HepG2 (cell line): ENCODE measurements around the gene CD300LF.

ENCODE experiments used
- JUN ChIP-seq: sonication (generic); formaldehyde crosslinking; IDR thresholded peaks from 2 replicates; pipeline ENCODE4 v1.4.0; 2020; ENCODE audit warnings: mild to moderate bottlenecking, missing genetic modification reagents
- POLR2AphosphoS5 ChIP-seq: IDR thresholded peaks from 2 replicates; pipeline ENCODE4 v1.6.1; 2012; ENCODE audit warnings: low read depth, low read length
- TCF12 ChIP-seq, 2 experiments: fragments of 450-650 bp in 1 of 2; sonication (generic) in 1 of 2; formaldehyde crosslinking in 1 of 2; IDR thresholded peaks; 2 replicates each; pipeline versions ENCODE4 v1.6.1 to v1.8.0; 2017 to 2022; ENCODE audit warnings: antibody characterized with exemption in 1 of 2, mild to moderate bottlenecking in 1 of 2, missing genetic modification reagents in 1 of 2, moderate library complexity in 1 of 2
- ZSCAN5A ChIP-seq: sonication (generic); formaldehyde crosslinking; IDR thresholded peaks from 2 replicates; pipeline ENCODE4 v1.8.0; 2022; ENCODE audit warnings: mild to moderate bottlenecking, missing genetic modification reagents, borderline replicate concordance
- TF ChIP-seq, protein P1 (sequence below): sonication (generic); formaldehyde crosslinking; IDR thresholded peaks from 2 replicates; pipeline ENCODE4 v1.5.0; 2020; ENCODE audit warnings: mild to moderate bottlenecking, missing genetic modification reagents, moderate library complexity

GRCh38 chr17:74663561-74663960, 49.2 kb downstream of the CD300LF start:
- TF ChIP-seq, protein P1, sequence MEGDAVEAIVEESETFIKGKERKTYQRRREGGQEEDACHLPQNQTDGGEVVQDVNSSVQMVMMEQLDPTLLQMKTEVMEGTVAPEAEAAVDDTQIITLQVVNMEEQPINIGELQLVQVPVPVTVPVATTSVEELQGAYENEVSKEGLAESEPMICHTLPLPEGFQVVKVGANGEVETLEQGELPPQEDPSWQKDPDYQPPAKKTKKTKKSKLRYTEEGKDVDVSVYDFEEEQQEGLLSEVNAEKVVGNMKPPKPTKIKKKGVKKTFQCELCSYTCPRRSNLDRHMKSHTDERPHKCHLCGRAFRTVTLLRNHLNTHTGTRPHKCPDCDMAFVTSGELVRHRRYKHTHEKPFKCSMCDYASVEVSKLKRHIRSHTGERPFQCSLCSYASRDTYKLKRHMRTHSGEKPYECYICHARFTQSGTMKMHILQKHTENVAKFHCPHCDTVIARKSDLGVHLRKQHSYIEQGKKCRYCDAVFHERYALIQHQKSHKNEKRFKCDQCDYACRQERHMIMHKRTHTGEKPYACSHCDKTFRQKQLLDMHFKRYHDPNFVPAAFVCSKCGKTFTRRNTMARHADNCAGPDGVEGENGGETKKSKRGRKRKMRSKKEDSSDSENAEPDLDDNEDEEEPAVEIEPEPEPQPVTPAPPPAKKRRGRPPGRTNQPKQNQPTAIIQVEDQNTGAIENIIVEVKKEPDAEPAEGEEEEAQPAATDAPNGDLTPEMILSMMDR (CRISPR knock-in tag), result no peak
- TF ChIP-seq TCF12 (IDR thresholded peaks at IDR 0.05) (no peak), TCF12 (CRISPR knock-in tag; IDR thresholded peaks at IDR 0.05) (no peak), ZSCAN5A (no peak), JUN (CRISPR knock-in tag) (no peak), POLR2AphosphoS5 (no peak)
